Measurements from ENCODE around the gene NAE1.
"Not testable (repeated sequence)": the region's sequence is repeated elsewhere in the genome, so short reads cannot be mapped to it uniquely, and the experiment has no call there.

Gene NAE1

GRCh38 chr16:66811043-66811442 lies 19.7 kb downstream of the NAE1 start:
- TF ChIP-seq L3MBTL2 (conservative IDR thresholded peaks at IDR 0.05): no peak
- no peak for TF ChIP-seq NFRKB (IDR thresholded peaks at IDR 0.05)
- TF ChIP-seq LEF1 (IDR thresholded peaks at IDR 0.05; ENCODE audit: borderline replicate concordance): no peak
- TF ChIP-seq FOXM1 (IDR thresholded peaks at IDR 0.05; ENCODE audit: borderline replicate concordance): no peak
- no peak for DNase-seq (ENCODE audit: extremely low spot score)
- ChIA-PET CTCF (no interaction called here), POLR2A (no interaction called here)

DNA sequence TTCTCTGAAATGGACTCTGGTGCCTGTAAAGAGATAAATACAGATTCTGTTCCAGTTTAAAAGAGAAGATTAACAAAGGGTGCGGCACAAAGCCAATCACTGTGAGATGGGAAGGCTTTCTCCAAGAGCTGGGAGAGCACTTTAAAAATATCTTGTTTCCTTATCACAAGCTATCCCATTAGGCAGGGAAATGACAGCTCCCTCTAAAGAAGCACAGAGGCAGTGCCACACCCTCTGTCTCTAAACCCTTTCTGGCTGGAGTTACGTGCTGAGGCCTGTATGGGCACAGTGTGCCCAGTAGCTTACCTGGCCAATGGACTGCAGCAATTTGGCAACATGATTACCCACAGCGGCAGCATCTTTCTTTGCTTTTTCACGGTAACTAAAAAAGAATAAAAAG lies 20.4 kb downstream of the NAE1 start:
- CTCF ChIA-PET: no interaction called here
- POLR2A ChIA-PET: no interaction called here
- TF ChIP-seq ZNF384 (IDR thresholded peaks at IDR 0.05) (no peak), FOXK2 (IDR thresholded peaks at IDR 0.05) (no peak), FOXA1 (IDR thresholded peaks at IDR 0.05) (no peak), LEF1 (IDR thresholded peaks at IDR 0.05; ENCODE audit: borderline replicate concordance) (no peak)

GRCh38 chr16:66809765-66810164 lies 21.0 kb downstream of the NAE1 start:
- CTCF ChIA-PET: no interaction called here
- no peak for DNase-seq (ENCODE audit: extremely low spot score)
- TF ChIP-seq LEF1 (IDR thresholded peaks at IDR 0.05; ENCODE audit: borderline replicate concordance) (no peak), NFRKB (IDR thresholded peaks at IDR 0.05) (no peak), L3MBTL2 (conservative IDR thresholded peaks at IDR 0.05) (no peak), CTBP1 (IDR thresholded peaks at IDR 0.05; ENCODE audit: borderline replicate concordance) (no peak), BHLHE40 (IDR thresholded peaks at IDR 0.05; ENCODE audit: borderline replicate concordance) (no peak), ELF4 (IDR thresholded peaks at IDR 0.05) (no peak), SUZ12 (IDR thresholded peaks at IDR 0.05) (no peak), FOXK2 (IDR thresholded peaks at IDR 0.05) (no peak), PKNOX1 (IDR thresholded peaks at IDR 0.05) (no peak), FOXA1 (IDR thresholded peaks at IDR 0.05) (no peak)
- POLR2A ChIA-PET: no interaction called here

More for the DNA sequence above, 20.4 kb downstream of the NAE1 start:
- DNase-seq (ENCODE audit: extremely low spot score): no peak

- TF ChIP-seq NFRKB (IDR thresholded peaks at IDR 0.05) (no peak), CTBP1 (IDR thresholded peaks at IDR 0.05; ENCODE audit: borderline replicate concordance) (no peak), L3MBTL2 (conservative IDR thresholded peaks at IDR 0.05) (no peak), BHLHE40 (IDR thresholded peaks at IDR 0.05; ENCODE audit: borderline replicate concordance) (no peak), FOXK2 (IDR thresholded peaks at IDR 0.05) (no peak), LEF1 (IDR thresholded peaks at IDR 0.05; ENCODE audit: borderline replicate concordance) (no peak), ARNT (IDR thresholded peaks at IDR 0.05) (no peak), SP1 (IDR thresholded peaks at IDR 0.05) (no peak), TARDBP (IDR thresholded peaks at IDR 0.05) (no peak)
- no peak for DNase-seq (ENCODE audit: extremely low spot score)
- CTCF ChIA-PET: no interaction called here
- POLR2A ChIA-PET: no interaction called here
These were observed 28.6 kb downstream of the NAE1 start for GRCh38 chr16:66802159-66802558.

DNA sequence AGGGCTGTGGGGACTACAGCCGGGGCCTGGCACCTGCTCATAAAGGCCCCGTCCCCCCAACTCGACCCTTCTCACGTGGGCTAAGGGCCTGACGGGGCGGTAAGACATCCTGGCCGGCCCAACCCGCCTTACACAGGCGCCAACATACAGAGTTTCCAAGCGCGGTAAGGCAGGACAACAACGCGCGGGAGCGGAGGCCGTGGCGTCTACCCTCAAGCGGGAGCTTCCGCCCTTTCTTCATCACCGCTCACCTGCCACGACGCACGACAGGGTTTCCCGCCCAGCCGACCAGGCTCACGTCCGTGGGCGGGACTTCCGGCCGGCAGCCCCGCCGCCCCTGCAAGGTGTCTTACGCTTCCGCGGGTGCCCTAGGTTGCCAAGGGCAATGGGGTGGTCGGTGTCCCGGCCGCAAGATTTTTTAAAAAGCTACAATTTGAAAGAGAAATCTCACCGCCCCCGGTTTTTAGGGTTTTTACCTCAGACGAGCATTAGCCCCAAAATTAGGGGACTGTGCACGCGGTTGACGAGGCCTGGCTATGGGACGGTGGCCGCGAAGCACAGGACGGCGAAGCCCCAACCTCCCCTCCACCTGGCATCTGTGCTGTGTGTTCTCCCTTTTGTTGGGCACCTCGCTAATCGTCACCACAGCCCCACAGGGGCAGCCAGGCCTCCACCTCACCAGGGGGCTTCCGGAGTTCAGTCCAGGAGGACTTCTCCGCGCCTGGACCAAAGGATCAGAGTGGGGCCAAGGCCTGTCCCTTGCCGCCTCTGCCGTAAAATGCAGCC lies 29.3 kb downstream of the NAE1 start, which contains the start of gene TERB1:
TERB1 (minus strand) TSS at position 265 of the 786 bp plus-strand sequence. CDS start 4,786 bp downstream, outside the sequence.
- no peak for DNase-seq (ENCODE audit: extremely low spot score)
- TF ChIP-seq L3MBTL2 (conservative IDR thresholded peaks at IDR 0.05): no peak
- no peak for TF ChIP-seq NFRKB (IDR thresholded peaks at IDR 0.05)
- TF ChIP-seq FOXK2 (IDR thresholded peaks at IDR 0.05): no peak
- no peak for TF ChIP-seq ELF4 (IDR thresholded peaks at IDR 0.05)
- TF ChIP-seq HDGF (IDR thresholded peaks at IDR 0.05; ENCODE audit: borderline replicate concordance): no peak
- TF ChIP-seq ZNF384 (IDR thresholded peaks at IDR 0.05): no peak
- TF ChIP-seq ARNT (IDR thresholded peaks at IDR 0.05): no peak
- TF ChIP-seq PKNOX1 (IDR thresholded peaks at IDR 0.05): no peak
- no peak for TF ChIP-seq FOXA1 (IDR thresholded peaks at IDR 0.05)
- no peak for TF ChIP-seq LEF1 (IDR thresholded peaks at IDR 0.05; ENCODE audit: borderline replicate concordance)
- TF ChIP-seq TARDBP (IDR thresholded peaks at IDR 0.05): no peak
- no peak for TF ChIP-seq CTBP1 (IDR thresholded peaks at IDR 0.05; ENCODE audit: borderline replicate concordance)
- TF ChIP-seq SUZ12 (IDR thresholded peaks at IDR 0.05): no peak
- ChIA-PET POLR2A (no interaction called here), CTCF (interaction anchor here (0.6 kb wide), 1 partner anchor 327 kb away, joined by 3 read pairs; no protein-coding TSS in a partner anchor)

DNA sequence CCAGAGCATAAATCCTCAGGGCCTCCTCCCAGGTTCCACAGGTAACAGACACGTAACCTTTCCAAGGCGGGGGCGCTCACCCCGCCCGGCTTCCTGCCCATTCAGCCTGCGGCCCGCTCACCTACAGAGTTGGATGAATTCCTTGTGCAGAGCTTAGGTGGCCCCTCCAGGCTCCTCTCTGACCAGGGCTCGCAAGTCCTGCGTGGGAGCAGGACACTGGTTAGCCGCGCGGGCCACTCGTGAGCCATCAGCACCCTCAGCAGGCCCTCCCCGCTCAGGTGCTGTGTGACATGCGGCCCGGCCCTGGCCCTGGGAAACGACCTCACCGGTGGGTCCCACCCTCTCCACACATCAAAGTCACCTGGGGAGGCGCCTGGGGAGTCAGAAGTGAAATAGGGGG lies 29.9 kb downstream of the NAE1 start:
- DNase-seq (ENCODE audit: extremely low spot score): no peak
- CTCF ChIA-PET: interaction anchor here (0.6 kb wide), 1 partner anchor 326 kb away, joined by 3 read pairs; no protein-coding TSS in a partner anchor
- TF ChIP-seq ELF4 (IDR thresholded peaks at IDR 0.05): no peak
- TF ChIP-seq SP1 (IDR thresholded peaks at IDR 0.05): no peak
- no peak for TF ChIP-seq PKNOX1 (IDR thresholded peaks at IDR 0.05)
- TF ChIP-seq FOXK2 (IDR thresholded peaks at IDR 0.05): no peak
- TF ChIP-seq FOXA1 (IDR thresholded peaks at IDR 0.05): no peak
- POLR2A ChIA-PET: no interaction called here

DNA sequence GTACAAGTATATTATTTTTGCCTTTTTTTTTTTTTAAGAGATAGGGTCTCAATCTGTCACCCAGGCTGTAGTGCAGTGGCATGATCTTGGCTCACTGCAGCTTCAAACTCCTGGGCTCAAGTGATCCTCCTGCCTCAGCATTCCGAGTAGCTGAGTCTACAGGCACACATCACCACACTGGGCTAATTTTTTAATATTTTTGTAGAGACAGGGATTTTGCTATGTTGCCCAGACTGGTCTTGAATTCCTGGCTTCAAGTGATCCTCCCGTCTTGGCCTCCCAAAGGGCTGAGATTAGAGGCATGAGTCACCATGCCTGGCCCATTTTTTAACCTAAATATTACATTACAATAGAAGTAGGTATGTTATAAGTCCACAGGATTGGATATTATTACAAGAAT lies 32.6 kb downstream of the NAE1 start:
- TF ChIP-seq SUZ12 (IDR thresholded peaks at IDR 0.05) (no peak), BHLHE40 (IDR thresholded peaks at IDR 0.05; ENCODE audit: borderline replicate concordance) (no peak), FOXM1 (IDR thresholded peaks at IDR 0.05; ENCODE audit: borderline replicate concordance) (no peak), PKNOX1 (IDR thresholded peaks at IDR 0.05) (no peak), ELF4 (IDR thresholded peaks at IDR 0.05) (no peak), NFRKB (IDR thresholded peaks at IDR 0.05) (no peak), FOXK2 (IDR thresholded peaks at IDR 0.05) (no peak), TARDBP (IDR thresholded peaks at IDR 0.05) (no peak), HDGF (IDR thresholded peaks at IDR 0.05; ENCODE audit: borderline replicate concordance) (no peak), ARNT (IDR thresholded peaks at IDR 0.05) (no peak), ZNF384 (IDR thresholded peaks at IDR 0.05) (no peak), L3MBTL2 (conservative IDR thresholded peaks at IDR 0.05) (no peak), SP1 (IDR thresholded peaks at IDR 0.05) (no peak), LEF1 (IDR thresholded peaks at IDR 0.05; ENCODE audit: borderline replicate concordance) (no peak), CTBP1 (IDR thresholded peaks at IDR 0.05; ENCODE audit: borderline replicate concordance) (no peak), FOXA1 (IDR thresholded peaks at IDR 0.05) (no peak)
- no peak for DNase-seq (ENCODE audit: extremely low spot score)
- CTCF ChIA-PET: no interaction called here
- POLR2A ChIA-PET: no interaction called here

- CTCF ChIA-PET; DNase-seq (ENCODE audit: extremely low spot score); POLR2A ChIA-PET: not testable (repeated sequence)
These were observed 36.8 kb downstream of the NAE1 start for GRCh38 chr16:66793984-66794383.

Data from HEK293T (cell line).